IMR-90 (cell line): ENCODE data around the gene GPAM. TPM values are rescaled to one million over a fixed set of nuclear protein-coding genes. Genes with fewer than 3 reads are reported as not detected.

ENCODE experiments used
- ATAC-seq: fragments of 200-7000 bp; cut with Tn5 transposase; 2 replicates; pipeline ENCODE4 v1.9.1; 2020; ENCODE audit warnings: low read depth, mild to moderate bottlenecking, moderate library complexity
- BruUV-seq: library from RNA; stranded (reverse); fragments of 400-500 nt; replicated peaks from 2 replicates; lab custom pipeline; 2021; lab: Mats Ljungman, UMichigan
- CTCF ChIA-PET: fragments of 300-600 bp; formaldehyde crosslinking; extraction: SDS; loops from one replicate; lab custom pipeline; 2021; ENCODE audit warnings: antibody characterized with exemption; lab: Yijun Ruan, JAX
- POLR2A ChIA-PET: fragments of 300-600 bp; sonication (Branson Sonifier 250); formaldehyde crosslinking; loops from one replicate; lab custom pipeline; 2022; ENCODE audit warnings: antibody characterized with exemption; ENCODE audit not compliant: unreplicated experiment; lab: Charles Lee
- DNase-seq: peaks from one replicate; pipeline ENCODE4 v3.0.0; 2013
- H2AFZ ChIP-seq: replicated peaks from 2 replicates; pipeline ENCODE3; 2013; ENCODE audit warnings: low read length, mild to moderate bottlenecking; ENCODE audit not compliant: poor library complexity
- H2AK5ac ChIP-seq: 2 replicates; pipeline ENCODE4 v1.6.1; 2013; ENCODE audit warnings: low read depth, low read length, inconsistent platforms
- H2AK9ac ChIP-seq: replicated peaks from 2 replicates; pipeline ENCODE3; 2013; ENCODE audit warnings: mild to moderate bottlenecking, low read depth, low read length, moderate library complexity; ENCODE audit not compliant: poor library complexity
- H2BK120ac ChIP-seq: 2 replicates; pipeline ENCODE4 v1.6.1; 2013; ENCODE audit warnings: low read depth, low read length, inconsistent platforms
- H2BK15ac ChIP-seq: 3 replicates; pipeline ENCODE4 v1.6.1; 2013; ENCODE audit warnings: low read depth, low read length, inconsistent platforms
- H2BK20ac ChIP-seq: 2 replicates; pipeline ENCODE4 v1.6.1; 2013; ENCODE audit warnings: low read depth, mild to moderate bottlenecking, inconsistent platforms, low read length, moderate library complexity
- H2BK5ac ChIP-seq: 2 replicates; pipeline ENCODE4 v1.6.1; 2013; ENCODE audit warnings: mild to moderate bottlenecking, low read depth, low read length, inconsistent platforms; ENCODE audit not compliant: poor library complexity, severe bottlenecking
- H3K14ac ChIP-seq: replicated peaks from 2 replicates; pipeline ENCODE4 v1.6.1; 2013; ENCODE audit warnings: low read depth, low read length, inconsistent platforms
- H3K18ac ChIP-seq: 2 replicates; pipeline ENCODE4 v1.6.1; 2013; ENCODE audit warnings: low read depth, low read length, control low read depth
- H3K23ac ChIP-seq: 2 replicates; pipeline ENCODE4 v1.6.1; 2013; ENCODE audit warnings: low read depth, low read length, inconsistent platforms
- H3K27ac ChIP-seq: 2 replicates; pipeline ENCODE4 v1.5.1; 2013; ENCODE audit warnings: mild to moderate bottlenecking, control low read depth, low read length; ENCODE audit not compliant: insufficient read depth
- H3K27me3 ChIP-seq: 2 replicates; pipeline ENCODE4 v1.6.1; 2013; ENCODE audit warnings: low read length; ENCODE audit not compliant: control insufficient read depth, insufficient read depth
- H3K36me3 ChIP-seq: 2 replicates; pipeline ENCODE4 v1.6.1; 2013; ENCODE audit warnings: low read length, mixed read lengths; ENCODE audit not compliant: control insufficient read depth, insufficient read depth
- H3K4ac ChIP-seq: 2 replicates; pipeline ENCODE4 v1.6.1; 2013; ENCODE audit warnings: low read depth, low read length, inconsistent platforms
- H3K4me1 ChIP-seq: 2 replicates; pipeline ENCODE4 v1.6.1; 2013; ENCODE audit warnings: low read length, mixed read lengths; ENCODE audit not compliant: control insufficient read depth, insufficient read depth
- H3K4me2 ChIP-seq: 2 replicates; pipeline ENCODE4 v1.6.1; 2013; ENCODE audit warnings: low read depth, mild to moderate bottlenecking, control low read depth, low read length, moderate library complexity
- H3K4me3 ChIP-seq: 2 replicates; pipeline ENCODE4 v1.5.1; 2013; ENCODE audit warnings: low read depth, mild to moderate bottlenecking, control low read depth, low read length, moderate library complexity; ENCODE audit not compliant: insufficient read depth
- H3K56ac ChIP-seq: 2 replicates; pipeline ENCODE4 v1.6.1; 2013; ENCODE audit warnings: low read length, inconsistent platforms; ENCODE audit not compliant: insufficient read depth; ENCODE audit errors: extremely low read depth
- H3K79me1 ChIP-seq, 2 experiments: 2 replicates each; pipeline ENCODE4 v1.6.1; 2013; ENCODE audit warnings: low read length in 2 of 2, inconsistent platforms in 1 of 2, low read depth in 1 of 2
- H3K9ac ChIP-seq: 2 replicates; pipeline ENCODE4 v1.6.1; 2013; ENCODE audit warnings: low read depth, low read length, control low read depth
- H3K9me1 ChIP-seq: 2 replicates; pipeline ENCODE4 v1.6.1; 2013; ENCODE audit warnings: low read length, inconsistent platforms; ENCODE audit not compliant: insufficient read depth
- H3K9me3 ChIP-seq: 2 replicates; pipeline ENCODE4 v1.6.1; 2013; ENCODE audit warnings: low read length; ENCODE audit not compliant: control insufficient read depth, insufficient read depth
- H4K20me1 ChIP-seq: 2 replicates; pipeline ENCODE4 v1.6.1; 2013; ENCODE audit warnings: low read length, inconsistent platforms; ENCODE audit not compliant: insufficient read depth
- H4K5ac ChIP-seq: 2 replicates; pipeline ENCODE4 v1.6.1; 2013; ENCODE audit warnings: mild to moderate bottlenecking, low read depth, low read length, control low read depth
- H4K8ac ChIP-seq, 2 experiments: 2 replicates each; pipeline ENCODE4 v1.6.1; 2013; ENCODE audit warnings: low read depth in 2 of 2, low read length in 2 of 2, control low read depth in 1 of 2, inconsistent platforms in 1 of 2
- H4K91ac ChIP-seq: 2 replicates; pipeline ENCODE4 v1.6.1; 2013; ENCODE audit warnings: low read depth, low read length, inconsistent platforms; ENCODE audit not compliant: insufficient read depth
- BHLHE40 ChIP-seq: fragments of 150-350 bp; IDR thresholded peaks from 2 replicates; pipeline ENCODE4 v1.6.1; 2016; ENCODE audit warnings: mild to moderate bottlenecking, low read depth, low read length
- CEBPB ChIP-seq: IDR thresholded peaks from 2 replicates; pipeline ENCODE4 v1.6.1; 2012; ENCODE audit warnings: low read depth, low read length, improper control_type of control experiment
- CHD1 ChIP-seq: IDR thresholded peaks from 2 replicates; pipeline ENCODE4 v1.6.1; 2012; ENCODE audit warnings: low read depth, low read length, improper control_type of control experiment
- CTCF ChIP-seq: conservative IDR thresholded peaks from 2 replicates; pipeline ENCODE4 v1.5.1; 2012; ENCODE audit warnings: mild to moderate bottlenecking, low read depth, low read length, improper control_type of control experiment
- ELK1 ChIP-seq: fragments of 150-350 bp; IDR thresholded peaks from 2 replicates; pipeline ENCODE4 v1.6.1; 2016; ENCODE audit warnings: low read depth, mild to moderate bottlenecking, low read length, moderate library complexity, borderline replicate concordance
- FOS ChIP-seq: fragments of 150-350 bp; IDR thresholded peaks from 2 replicates; pipeline ENCODE4 v1.6.1; 2016; ENCODE audit warnings: low read depth, low read length
- MAFK ChIP-seq: IDR thresholded peaks from 2 replicates; pipeline ENCODE4 v1.6.1; 2012; ENCODE audit warnings: low read depth, low read length, improper control_type of control experiment
- MAZ ChIP-seq: IDR thresholded peaks from 2 replicates; pipeline ENCODE4 v1.6.1; 2012; ENCODE audit warnings: low read depth, mild to moderate bottlenecking, low read length, improper control_type of control experiment, moderate library complexity, borderline replicate concordance
- MXI1 ChIP-seq: IDR thresholded peaks from 2 replicates; pipeline ENCODE4 v1.6.1; 2012; ENCODE audit warnings: low read depth, mild to moderate bottlenecking, low read length, moderate library complexity, borderline replicate concordance
- NFE2L2 ChIP-seq: fragments of 150-350 bp; IDR thresholded peaks from 2 replicates; pipeline ENCODE4 v1.6.1; 2016; ENCODE audit warnings: low read depth, mild to moderate bottlenecking, low read length
- POLR2A ChIP-seq: IDR thresholded peaks from 2 replicates; pipeline ENCODE4 v1.6.1; 2012; ENCODE audit warnings: mild to moderate bottlenecking, low read depth, low read length
- RAD21 ChIP-seq: IDR thresholded peaks from 2 replicates; pipeline ENCODE4 v1.6.1; 2012; ENCODE audit warnings: low read length, improper control_type of control experiment
- RCOR1 ChIP-seq: IDR thresholded peaks from 2 replicates; pipeline ENCODE4 v1.6.1; 2012; ENCODE audit warnings: mild to moderate bottlenecking, low read length, improper control_type of control experiment; ENCODE audit not compliant: insufficient replicate concordance
- RFX5 ChIP-seq: IDR thresholded peaks from 2 replicates; pipeline ENCODE4 v1.8.0; 2012; ENCODE audit warnings: low read depth, mild to moderate bottlenecking, low read length, moderate library complexity
- SMC3 ChIP-seq: fragments of 150-350 bp; IDR thresholded peaks from 2 replicates; pipeline ENCODE4 v1.6.1; 2016; ENCODE audit warnings: low read depth, mild to moderate bottlenecking, antibody characterized with exemption, low read length, moderate library complexity
- USF2 ChIP-seq: fragments of 150-350 bp; IDR thresholded peaks from 2 replicates; pipeline ENCODE4 v1.6.1; 2017; ENCODE audit warnings: mild to moderate bottlenecking, antibody characterized with exemption, low read length, low read depth
- whole genome bisulfite sequencing, 2 experiments: methylation state at CpG; one replicate each; pipeline versions ENCODE4 v1.1.5 to v1.1.7; 2013; ENCODE audit warnings: missing lambda C conversion rate in 2 of 2; ENCODE audit not compliant: insufficient read length in 1 of 2; ENCODE audit errors: extremely low coverage in 2 of 2; 5-methylcytosine and 5-hydroxymethylcytosine counted together
- dilution Hi-C: fragments of 300-500 bp; cut with HindIII; formaldehyde crosslinking; loops from one replicate; pipeline ENCODE4 v1.14.3; 2018; ENCODE audit warnings: low sequenced_read_pairs; ENCODE audit not compliant: unreplicated experiment
- in situ Hi-C: fragments of 300-500 bp; cut with MboI; formaldehyde crosslinking; loops from 3 replicates; pipeline ENCODE4 v1.14.3; 2019; ENCODE audit warnings: low sequenced_read_pairs, inconsistent platforms, mixed read lengths
- intact Hi-C: fragments of 100-400 bp; cut with micrococcal nuclease; formaldehyde crosslinking; loops from 2 replicates; pipeline ENCODE4 v1.10.0; 2022
- polyA plus RNA-seq, 3 experiments: library from polyadenylated mRNA; depleted of rRNA; stranded (reverse); fragments of >200 nt; gene quantifications; 2 replicates each; pipeline ENCODE4 v1.2.3, GENCODE V29; 2012; ENCODE audit warnings: low replicate concordance in 1 of 3
- total RNA-seq: library from RNA; depleted of rRNA; stranded (reverse); fragments of >200 nt; gene quantifications from 2 replicates; pipeline ENCODE4 v1.2.3, GENCODE V29; 2012

GPAM gene
- total and polyA plus RNA-seq, 2 of the 4 experiments (the other 2 are of a cell fraction), result 3.5 to 11.5 TPM

- POLR2A ChIA-PET, result no interaction called here
- Histone ChIP-seq H3K4me3 (no peak overlapping the region), H3K27me3 (peaks cover 3% of the 10 kb centered on the region; the same call in 1 of the 2 replicates), H3K27ac (no peak overlapping the region), H2AFZ (no peak overlapping the region), H4K91ac (no peak overlapping the region), H2AK9ac (no peak overlapping the region), H3K79me1 (no peaks in the 10 kb centered on the region), H3K56ac (no peak overlapping the region), H2BK20ac (no peak overlapping the region), H2BK15ac (no peak overlapping the region), H3K4me2 (no peak overlapping the region), H3K23ac (no peak overlapping the region), H2BK120ac (no peak overlapping the region), H4K20me1 (no peaks in the 10 kb centered on the region), H3K14ac (no peak overlapping the region), H3K9ac (no peak overlapping the region), H3K9me1 (no peaks in the 10 kb centered on the region), H2BK5ac (no peak overlapping the region), H3K36me3 (no peaks in the 10 kb centered on the region), H4K8ac (no peak overlapping the region), H3K4ac (no peak overlapping the region), H3K9me3 (no peaks in the 10 kb centered on the region), H3K4me1 (no peaks in the 10 kb centered on the region), H4K5ac (no peak overlapping the region), H2AK5ac (no peak overlapping the region), H3K18ac (no peak overlapping the region)
- TF ChIP-seq BHLHE40 (no peak), FOS (no peak), SMC3 (no peak), CEBPB (no peak), POLR2A (no peak), ELK1 (no peak), RAD21 (no peak), RFX5 (no peak), MXI1 (no peak), RCOR1 (no peak), CTCF (no peak), MAFK (no peak), CHD1 (no peak), USF2 (no peak), MAZ (no peak), NFE2L2 (no peak)
- intact Hi-C loops (no loop called here), in situ Hi-C loops (loop anchor here (25.0 kb wide), 1 partner anchor 1813 kb away; the partner anchor contains the start of gene SMNDC1), dilution Hi-C loops (no loop called here)
- ATAC-seq, result no peak
- CTCF ChIA-PET, result interaction anchor here (4.0 kb wide), 1 partner anchor 13 kb away, joined by 17 read pairs; no protein-coding TSS in a partner anchor
- DNase-seq, result no peak
- WGBS, 2 experiments, result no CpG with 5 or more reads among the region's 3 CpGs
- BruUV-seq, result no TSS peak
Measured at GRCh38 chr10:112124866-112125265, 58.7 kb downstream of the GPAM start.
